Activated CD4-positive, alpha-beta T cell treated with anti-CD3 and anti-CD28 coated beads, Interleukin-2, amount 10 ng/mL, durations not matched to agents 7 days and 5 days (primary cell): ENCODE measurements around the gene MAPK8IP2. TPM values are rescaled to one million over a fixed set of nuclear protein-coding genes. Genes with fewer than 3 reads are reported as not detected.

ENCODE experiments used
- CTCF ChIA-PET: fragments of 350-600 bp; sonication (Branson Sonifier 250); formaldehyde crosslinking; loops from one replicate; lab custom pipeline; 2021; ENCODE audit warnings: antibody characterized with exemption; lab: Charles Lee
- POLR2A ChIA-PET: fragments of 350-600 bp; sonication (Branson Sonifier 250); formaldehyde crosslinking; loops from one replicate; lab custom pipeline; 2021; ENCODE audit warnings: antibody characterized with exemption; lab: Charles Lee
- DNase-seq: peaks from one replicate; pipeline ENCODE4 v3.0.0-alpha.2; 2020
- H3K27ac Mint-ChIP-seq: one replicate; pipeline ENCODE4 v1.8.0; 2021; ENCODE audit warnings: mild to moderate bottlenecking, moderate library complexity, mixed read lengths
- H3K27me3 Mint-ChIP-seq: one replicate; pipeline ENCODE4 v1.8.0; 2021; ENCODE audit warnings: mixed read lengths
- H3K36me3 Mint-ChIP-seq: one replicate; pipeline ENCODE4 v1.8.0; 2021; ENCODE audit warnings: low read depth, mixed read lengths
- H3K4me1 Mint-ChIP-seq: one replicate; pipeline ENCODE4 v1.8.0; 2021; ENCODE audit warnings: mixed read lengths
- H3K4me3 Mint-ChIP-seq: one replicate; pipeline ENCODE4 v1.8.0; 2021; ENCODE audit warnings: mild to moderate bottlenecking, moderate library complexity, mixed read lengths
- H3K9me3 Mint-ChIP-seq: one replicate; pipeline ENCODE4 v1.8.0; 2021; ENCODE audit warnings: mixed read lengths
- total RNA-seq, 2 experiments: library from RNA; stranded (reverse); gene quantifications; one replicate each; pipeline ENCODE4 v1.2.3, GENCODE V29; 2021

Gene MAPK8IP2
- total RNA-seq, 2 experiments from 2014 or later: 0.29 to 0.37 TPM

DNA sequence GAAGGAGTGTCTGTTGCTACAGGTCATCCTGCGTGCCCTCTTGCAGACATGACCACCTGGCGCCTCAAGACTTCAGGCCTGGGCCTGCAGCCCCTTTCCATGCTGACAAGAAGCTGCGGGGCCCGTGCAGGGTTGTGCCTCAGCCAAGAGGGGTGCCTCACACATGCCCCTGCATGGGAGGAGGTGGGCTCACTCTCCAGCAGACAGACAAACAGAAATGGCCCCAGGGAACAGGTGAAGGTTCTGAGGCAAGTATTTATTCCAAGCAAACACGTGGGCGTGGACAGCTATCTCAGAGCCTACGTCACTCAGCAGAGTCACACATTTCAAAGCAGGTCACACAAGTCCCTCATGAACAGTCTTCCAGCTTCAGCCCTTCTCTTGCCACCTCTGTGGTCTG is 32.0 kb upstream of the MAPK8IP2 start:
- POLR2A ChIA-PET: no interaction called here
- Mint-ChIP-seq H3K27ac (no peak overlapping the region), H3K4me1 (peaks cover 4% of the 10 kb centered on the region), H3K4me3 (no peak overlapping the region), H3K36me3 (peaks cover 34% of the 10 kb centered on the region), H3K9me3 (no peaks in the 10 kb centered on the region), H3K27me3 (peaks cover 4% of the 10 kb centered on the region)
- DNase-seq: no peak
- CTCF ChIA-PET: interaction anchor here (1.7 kb wide), 1 partner anchor 43 kb away, joined by 4 read pairs; the partner anchor contains the start of gene SCO2

DNA sequence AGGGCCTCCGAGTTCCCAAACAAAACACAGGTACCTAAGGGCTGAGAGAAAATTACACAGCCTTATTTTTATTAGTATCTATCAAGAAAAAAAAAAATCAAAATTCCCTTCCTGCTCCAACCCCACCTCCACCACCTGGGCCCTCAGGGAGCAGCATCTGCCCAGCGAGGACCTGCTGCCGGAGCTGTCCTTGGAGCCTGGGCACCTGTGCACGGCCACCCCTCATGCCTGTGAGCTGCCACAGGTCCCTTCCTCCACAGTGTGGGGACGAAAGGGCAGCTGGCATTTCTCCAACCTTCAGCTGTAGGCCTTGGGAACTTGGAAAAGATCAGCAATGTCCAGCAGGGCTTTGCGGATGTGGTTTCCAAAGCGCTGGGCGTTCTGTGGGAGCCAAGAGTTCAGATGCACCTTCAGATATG is 31.5 kb upstream of the MAPK8IP2 start:
- POLR2A ChIA-PET: no interaction called here

DNA sequence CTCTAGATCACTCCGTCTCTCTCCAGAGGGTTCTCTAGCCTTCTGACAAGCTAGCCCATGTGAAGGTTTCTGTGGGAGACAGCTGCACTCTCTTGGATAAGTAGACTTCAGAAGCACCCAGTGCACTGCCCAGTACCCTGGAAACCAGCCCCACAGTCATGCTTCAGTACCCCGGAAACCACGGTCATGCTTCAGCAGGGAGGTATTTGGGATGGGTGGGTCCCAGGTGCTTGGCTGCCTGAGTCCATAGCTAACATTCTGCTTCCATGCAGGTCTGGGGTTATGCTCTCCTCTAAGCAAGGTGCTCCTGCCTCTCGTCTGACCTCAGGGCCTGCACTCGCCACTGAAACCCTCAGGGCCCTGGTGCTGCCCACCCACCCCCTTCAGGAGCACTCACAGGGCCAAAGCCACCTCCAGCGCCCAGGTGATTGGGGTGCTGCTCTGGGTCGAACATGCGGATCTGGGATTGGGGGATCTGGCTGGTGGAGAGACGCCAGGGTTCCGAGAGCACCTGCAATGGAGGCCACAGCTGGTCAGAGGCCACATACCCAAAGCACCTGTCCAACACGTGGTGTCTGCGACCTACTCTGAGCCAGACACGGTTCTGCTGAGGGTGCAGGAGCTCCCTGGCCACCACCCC is 30.6 kb upstream of the MAPK8IP2 start:
- no peak for DNase-seq
- POLR2A ChIA-PET: no interaction called here

More for the DNA sequence above, 31.5 kb upstream of the MAPK8IP2 start:
- no peaks in the 10 kb centered on the region for H3K9me3 Mint-ChIP-seq
- H3K4me1 Mint-ChIP-seq: peaks cover 4% of the 10 kb centered on the region
- CTCF ChIA-PET: interaction anchor here (1.6 to 1.7 kb wide), 2 partner anchors 21 to 43 kb away, joined by 4 read pairs; partner anchors contain the start of gene SCO2
- no peak overlapping the region for H3K4me3 Mint-ChIP-seq
- H3K27ac Mint-ChIP-seq: no peak overlapping the region
- DNase-seq: no peak
- peaks cover 4% of the 10 kb centered on the region for H3K27me3 Mint-ChIP-seq
- H3K36me3 Mint-ChIP-seq: peaks cover 35% of the 10 kb centered on the region

DNA sequence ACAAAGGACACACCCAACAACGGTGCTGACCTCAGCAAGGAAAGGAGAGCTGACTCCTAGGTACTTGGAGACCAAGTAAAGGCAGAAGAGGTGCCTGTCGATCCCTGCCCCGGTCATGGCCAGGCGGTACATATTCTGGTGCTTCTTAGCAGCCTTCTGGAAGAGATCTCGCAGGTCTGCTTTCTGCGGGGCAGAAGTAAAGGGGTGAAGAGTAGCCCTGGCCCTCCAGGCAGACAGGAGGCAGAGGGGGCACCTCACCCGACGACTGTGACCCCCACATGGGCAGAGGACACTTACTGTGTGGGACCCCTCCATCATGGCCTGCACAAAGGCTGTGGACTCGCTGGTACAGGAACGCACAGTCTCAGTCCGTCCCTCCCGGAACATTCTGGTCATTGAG is 29.7 kb upstream of the MAPK8IP2 start:
- DNase-seq: no peak
- H3K9me3 Mint-ChIP-seq: no peaks in the 10 kb centered on the region
- ChIA-PET POLR2A (no interaction called here), CTCF (no interaction called here)
- no peak overlapping the region for H3K4me3 Mint-ChIP-seq
- H3K27ac Mint-ChIP-seq: no peak overlapping the region
- H3K4me1 Mint-ChIP-seq: no peaks in the 10 kb centered on the region
- H3K27me3 Mint-ChIP-seq: no peaks in the 10 kb centered on the region
- H3K36me3 Mint-ChIP-seq: peaks cover 40% of the 10 kb centered on the region

More for the DNA sequence above, 30.6 kb upstream of the MAPK8IP2 start:
- H3K9me3 Mint-ChIP-seq: no peaks in the 10 kb centered on the region
- H3K4me1 Mint-ChIP-seq: no peaks in the 10 kb centered on the region
- CTCF ChIA-PET: interaction anchor here (0.5 to 1.6 kb wide), 2 partner anchors 11 to 22 kb away, joined by 3 to 4 read pairs; no protein-coding TSS in a partner anchor
- no peak overlapping the region for H3K4me3 Mint-ChIP-seq
- H3K27me3 Mint-ChIP-seq: no peaks in the 10 kb centered on the region
- peaks cover 37% of the 10 kb centered on the region for H3K36me3 Mint-ChIP-seq
- no peak overlapping the region for H3K27ac Mint-ChIP-seq

DNA sequence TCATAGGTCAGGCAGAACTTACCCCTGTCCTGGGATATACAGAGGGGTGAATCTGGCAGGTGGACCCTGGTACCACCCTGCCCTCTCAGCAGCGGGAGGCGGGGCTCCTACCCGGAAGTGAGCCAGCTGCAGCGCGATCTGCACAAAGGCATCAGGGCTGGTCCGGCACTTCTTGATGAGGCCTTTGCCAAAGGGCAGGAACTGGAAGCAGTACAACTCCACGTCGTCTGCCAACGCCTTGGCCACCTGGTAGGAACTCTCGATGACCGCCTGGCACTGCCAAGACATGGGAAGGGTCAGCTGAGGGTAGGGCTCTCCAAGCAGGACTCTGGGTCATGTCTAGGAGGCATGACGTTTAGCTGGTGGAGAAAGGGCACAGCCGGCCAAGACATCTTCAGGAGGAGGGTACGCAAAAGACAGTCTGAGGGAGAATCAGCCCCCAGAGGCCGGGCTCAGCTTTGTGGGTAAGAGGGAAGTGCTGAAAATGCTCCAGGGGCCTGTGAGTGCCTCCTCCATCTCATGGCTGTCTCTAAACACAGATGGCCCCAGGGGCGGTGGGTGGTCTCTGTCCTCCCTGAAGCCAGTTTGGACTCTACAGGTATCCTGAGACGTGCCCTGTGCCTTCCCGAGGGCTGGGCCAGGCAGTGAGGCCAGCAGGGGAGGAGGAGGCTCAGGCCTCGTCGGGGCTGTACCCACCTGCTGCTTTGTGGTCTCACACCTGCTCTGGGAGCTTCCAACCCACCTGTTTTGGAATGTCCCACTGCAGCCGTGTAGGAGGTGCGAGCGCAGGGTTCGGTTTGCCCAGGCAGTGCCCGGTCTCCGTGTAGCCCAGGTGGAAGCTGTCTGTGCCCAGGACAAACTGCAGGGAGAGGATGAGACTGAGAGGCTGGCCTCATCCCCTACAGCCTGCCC is 29.1 kb upstream of the MAPK8IP2 start:
- peaks cover 44% of the 10 kb centered on the region for H3K36me3 Mint-ChIP-seq
- H3K9me3 Mint-ChIP-seq: no peaks in the 10 kb centered on the region
- CTCF ChIA-PET: interaction anchor here (0.5 to 1.5 kb wide), 3 partner anchors 9 to 66 kb away, joined by 3 to 11 read pairs (median 7); partner anchors contain the start of genes CHKB and SYCE3
- POLR2A ChIA-PET: no interaction called here
- peaks cover 1% of the 10 kb centered on the region for H3K4me1 Mint-ChIP-seq
- H3K4me3 Mint-ChIP-seq: no peak overlapping the region
- no peak for DNase-seq
- no peaks in the 10 kb centered on the region for H3K27me3 Mint-ChIP-seq
- no peak overlapping the region for H3K27ac Mint-ChIP-seq

DNA sequence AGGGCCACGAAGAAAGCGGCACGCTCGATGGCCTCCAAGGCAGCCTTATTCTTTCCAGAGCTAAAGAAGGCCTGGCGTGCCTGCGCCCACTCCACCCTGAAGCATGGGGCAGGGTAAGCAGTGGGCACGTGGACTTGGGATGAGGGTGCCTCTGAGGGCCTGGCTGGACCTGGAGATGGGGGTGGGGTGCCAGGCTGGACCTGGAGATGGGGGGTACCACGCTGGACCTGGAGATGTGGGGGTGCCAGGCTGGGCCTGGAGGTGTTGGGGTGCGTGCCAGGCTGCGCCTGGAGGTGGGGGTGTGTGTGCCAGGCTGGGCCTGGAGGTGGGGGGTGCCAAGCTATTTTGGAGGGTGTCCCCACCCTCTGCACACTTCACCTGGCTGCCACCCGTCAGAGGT is 27.6 kb upstream of the MAPK8IP2 start:
- Mint-ChIP-seq H3K36me3 (peaks cover 45% of the 10 kb centered on the region), H3K27me3 (no peaks in the 10 kb centered on the region), H3K27ac (no peak overlapping the region), H3K4me3 (no peak overlapping the region), H3K9me3 (no peaks in the 10 kb centered on the region), H3K4me1 (peaks cover 6% of the 10 kb centered on the region)
- POLR2A ChIA-PET: no interaction called here
- DNase-seq: no peak
- CTCF ChIA-PET: interaction anchor here (1.4 kb wide), 2 partner anchors 9 to 28 kb away, joined by 7 read pairs; partner anchors contain the start of genes CHKB and KLHDC7B

DNA sequence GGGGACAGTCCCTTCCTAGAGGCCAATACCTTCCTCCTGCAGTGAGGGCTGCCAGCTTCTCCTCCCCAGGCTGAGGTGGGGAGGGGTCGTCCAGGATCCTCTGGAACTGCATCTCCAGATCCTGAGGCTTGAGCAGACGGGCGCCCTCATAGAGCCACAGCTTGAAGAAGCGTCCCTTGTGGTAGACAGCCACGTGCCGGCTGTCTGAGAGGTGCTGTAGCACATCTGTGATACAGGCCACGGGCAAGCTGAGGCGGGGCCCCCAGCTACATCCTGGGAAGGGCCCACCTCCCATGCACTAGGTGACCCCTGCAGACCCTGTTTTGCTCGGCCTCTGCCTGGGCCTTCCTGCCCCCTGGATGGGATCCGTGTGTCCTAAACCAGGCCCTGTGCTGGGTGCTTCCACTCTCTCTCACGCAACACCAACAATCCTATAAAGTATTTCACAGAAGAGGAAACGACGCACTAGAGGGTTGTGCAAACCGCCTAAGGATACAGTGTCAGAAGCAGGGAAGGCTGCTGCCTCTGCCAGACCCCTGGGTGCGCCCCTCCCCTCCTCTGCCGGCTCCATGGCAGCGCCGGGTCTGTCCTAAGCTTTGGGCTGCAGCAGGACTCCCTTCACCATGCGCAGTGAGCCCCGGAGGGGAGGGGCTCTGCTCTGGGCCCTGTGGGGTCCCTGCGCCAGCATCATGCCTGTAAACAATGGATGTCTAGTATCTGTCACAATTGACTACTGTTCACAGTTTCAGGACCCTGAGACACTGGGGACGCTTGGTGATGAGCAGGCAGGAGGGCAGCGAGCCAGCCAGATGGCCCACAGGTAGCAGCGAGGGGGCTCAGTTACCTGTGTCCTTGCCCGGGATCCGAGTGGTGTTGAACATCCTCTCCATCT is 26.9 kb upstream of the MAPK8IP2 start:
- Mint-ChIP-seq H3K9me3 (no peaks in the 10 kb centered on the region), H3K36me3 (peaks cover 41% of the 10 kb centered on the region), H3K4me1 (peaks cover 10% of the 10 kb centered on the region), H3K4me3 (no peak overlapping the region), H3K27me3 (no peaks in the 10 kb centered on the region), H3K27ac (no peak overlapping the region)
- CTCF ChIA-PET: interaction anchor here (1.4 to 2.0 kb wide), 3 partner anchors 8 to 28 kb away, joined by 6 to 13 read pairs (median 7); partner anchors contain the start of genes KLHDC7B and SYCE3
- POLR2A ChIA-PET: no interaction called here
- no peak for DNase-seq

DNA sequence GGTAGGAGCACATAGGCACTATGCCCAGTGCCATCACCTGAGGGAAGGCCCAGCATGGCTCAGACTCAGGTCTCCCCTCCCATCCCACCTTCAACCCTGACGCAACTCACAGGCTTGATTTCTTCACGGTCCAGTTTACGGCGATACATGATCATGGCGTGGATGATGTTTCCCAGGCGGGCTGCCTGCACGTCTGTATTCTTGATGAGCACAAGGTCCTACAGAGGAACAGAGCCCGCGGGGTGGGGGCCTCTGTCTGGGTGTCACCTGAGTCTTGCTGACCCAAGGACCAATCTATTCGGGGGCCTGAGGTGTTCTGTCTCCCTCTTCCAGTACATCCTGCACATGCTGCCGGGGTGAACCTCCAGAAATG is 26.2 kb upstream of the MAPK8IP2 start:
- H3K27me3 Mint-ChIP-seq: no peaks in the 10 kb centered on the region
- no peak for DNase-seq
- peaks cover 36% of the 10 kb centered on the region for H3K36me3 Mint-ChIP-seq
- no peaks in the 10 kb centered on the region for H3K9me3 Mint-ChIP-seq
- POLR2A ChIA-PET: interaction anchor here (0.6 kb wide), 1 partner anchor 11 kb away, joined by 3 read pairs; no protein-coding TSS in a partner anchor
- H3K4me3 Mint-ChIP-seq: no peak overlapping the region
- CTCF ChIA-PET: interaction anchor here (1.0 to 2.0 kb wide), 3 partner anchors 9 to 188 kb away, joined by 3 to 13 read pairs (median 6); partner anchors contain the start of gene SYCE3
- peaks cover 12% of the 10 kb centered on the region for H3K4me1 Mint-ChIP-seq
- no peak overlapping the region for H3K27ac Mint-ChIP-seq

DNA sequence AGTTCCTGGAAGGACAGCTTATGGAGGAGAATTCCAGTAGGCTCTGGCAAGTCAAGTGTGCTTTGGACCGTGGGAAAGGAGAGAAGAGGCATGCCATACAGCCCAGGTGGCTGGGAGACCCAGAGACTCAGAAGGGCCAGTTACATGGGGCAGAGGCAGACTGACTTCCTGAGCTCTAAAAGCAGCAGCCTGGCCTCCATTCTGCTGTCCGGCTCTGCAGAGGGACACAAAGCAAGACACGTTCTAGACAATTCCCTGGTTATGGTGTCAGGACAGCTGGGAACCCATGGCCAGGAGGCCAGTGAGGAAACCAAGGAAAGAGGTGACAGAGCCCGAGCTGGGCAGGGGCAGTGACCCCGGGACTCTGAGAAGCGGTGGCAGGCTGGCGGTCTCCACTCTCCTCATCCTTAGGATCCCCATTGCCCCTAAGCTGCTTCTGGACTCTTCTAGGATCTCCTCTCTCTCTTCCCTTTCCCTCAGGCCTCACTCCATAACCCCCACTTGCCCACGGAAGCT is 25.1 kb upstream of the MAPK8IP2 start:
- H3K27ac Mint-ChIP-seq: no peak overlapping the region
- ChIA-PET POLR2A (interaction anchor here (0.6 to 0.7 kb wide), 2 partner anchors 28 to 36 kb away, joined by 3 read pairs; no protein-coding TSS in a partner anchor), CTCF (interaction anchor here (1.0 to 2.0 kb wide), 5 partner anchors 10 to 189 kb away, joined by 3 to 13 read pairs (median 6); partner anchors contain the start of gene SYCE3)
- H3K27me3 Mint-ChIP-seq: no peaks in the 10 kb centered on the region
- no peak overlapping the region for H3K4me3 Mint-ChIP-seq
- H3K4me1 Mint-ChIP-seq: peaks cover 22% of the 10 kb centered on the region
- H3K36me3 Mint-ChIP-seq: peaks cover 42% of the 10 kb centered on the region
- no peaks in the 10 kb centered on the region for H3K9me3 Mint-ChIP-seq
- DNase-seq: no peak

DNA sequence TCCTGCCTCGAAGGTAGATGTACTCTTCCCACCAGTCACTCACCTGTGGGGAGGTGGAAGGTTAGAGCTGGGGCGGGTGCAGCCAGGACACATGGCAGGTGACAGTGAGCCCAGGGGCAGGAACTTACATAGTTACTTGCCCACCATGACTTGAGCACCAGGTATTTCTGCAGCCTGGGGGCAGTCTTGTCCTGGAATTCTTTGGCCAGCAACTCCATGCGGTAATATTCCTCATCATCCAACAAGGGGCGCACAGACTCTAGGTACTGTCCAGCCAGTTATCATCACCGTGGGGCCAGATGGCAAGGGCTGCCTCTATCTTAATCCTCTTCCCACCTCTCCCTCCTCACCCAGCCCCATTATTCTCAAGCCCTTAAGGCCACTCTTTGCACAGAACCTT is 24.5 kb upstream of the MAPK8IP2 start:
- ChIA-PET CTCF (interaction anchor here (1.3 to 3.0 kb wide), 4 partner anchors 10 to 45 kb away, joined by 4 to 16 read pairs (median 7); partner anchors contain the start of gene SYCE3), POLR2A (no interaction called here)
- Mint-ChIP-seq H3K4me1 (peaks cover 24% of the 10 kb centered on the region), H3K36me3 (peaks cover 38% of the 10 kb centered on the region), H3K9me3 (no peaks in the 10 kb centered on the region), H3K4me3 (no peak overlapping the region), H3K27me3 (no peaks in the 10 kb centered on the region), H3K27ac (no peak overlapping the region)
- DNase-seq: no peak

DNA sequence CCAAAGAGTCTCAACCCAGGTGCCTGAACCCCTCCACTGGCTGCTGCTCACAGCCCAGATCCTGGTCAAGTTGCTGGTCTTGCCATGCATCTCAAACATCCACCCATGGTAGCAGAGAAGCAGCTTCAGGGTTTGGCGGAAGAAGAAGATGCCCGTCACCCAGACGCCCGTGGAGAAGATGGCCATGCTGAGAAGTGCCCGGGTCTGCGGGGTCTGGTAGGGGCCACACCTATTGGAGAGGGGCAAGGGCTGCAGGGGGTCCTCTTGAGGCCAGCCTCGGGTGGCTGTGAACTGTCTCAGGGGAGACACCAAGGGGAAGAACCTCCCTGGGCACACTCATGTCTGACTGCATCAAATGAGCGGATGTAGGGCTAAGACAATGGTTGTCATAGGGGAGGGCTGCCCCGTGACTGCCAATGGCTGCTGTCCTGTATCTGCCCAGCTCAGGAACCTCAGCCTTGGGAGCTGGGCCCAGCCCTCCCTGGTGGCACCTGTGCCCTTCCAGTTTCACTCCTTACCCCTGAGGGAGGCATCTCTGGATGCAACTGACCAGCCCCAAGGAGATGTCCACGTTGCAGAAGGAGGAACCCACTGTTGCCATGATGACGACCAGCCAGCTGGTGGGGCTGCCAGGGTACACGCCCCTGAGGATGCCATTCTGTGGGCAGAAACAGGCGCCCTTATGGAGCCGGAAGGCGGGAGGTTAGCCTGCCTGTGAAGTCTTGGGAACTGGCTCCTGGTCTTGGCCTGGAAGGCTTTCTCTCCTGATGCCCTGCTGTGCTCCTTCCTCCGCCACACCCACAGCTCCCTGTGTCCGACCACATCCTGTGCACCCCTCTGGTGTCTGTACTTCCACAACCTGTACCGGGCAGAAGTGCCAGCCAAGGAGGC is 23.5 kb upstream of the MAPK8IP2 start:
- peaks cover 30% of the 10 kb centered on the region for H3K4me1 Mint-ChIP-seq
- peaks cover 35% of the 10 kb centered on the region for H3K36me3 Mint-ChIP-seq
- DNase-seq: no peak
- POLR2A ChIA-PET: no interaction called here
- CTCF ChIA-PET: interaction anchor here (1.6 to 3.0 kb wide), 3 partner anchors 11 to 44 kb away, joined by 5 to 16 read pairs (median 7); partner anchors contain the start of gene SYCE3
- no peaks in the 10 kb centered on the region for H3K9me3 Mint-ChIP-seq
- H3K27ac Mint-ChIP-seq: peak overlapping the region; percentile 33
- no peaks in the 10 kb centered on the region for H3K27me3 Mint-ChIP-seq
- H3K4me3 Mint-ChIP-seq: peak overlapping the region; percentile 16
